GM12874 (cell line): ENCODE data around the gene SMARCB1.

Experiments
- TF ChIP-seq, protein P1 (sequence below): IDR thresholded peaks from 2 replicates; pipeline ENCODE4 v1.5.1; 2011; ENCODE audit warnings: low read depth, mild to moderate bottlenecking, control low read depth, low read length, moderate library complexity; ENCODE audit not compliant: insufficient read depth

Gene SMARCB1

GRCh38 chr22:23836281-23836680 is 49.5 kb downstream of the SMARCB1 start:
- TF ChIP-seq, protein P1, sequence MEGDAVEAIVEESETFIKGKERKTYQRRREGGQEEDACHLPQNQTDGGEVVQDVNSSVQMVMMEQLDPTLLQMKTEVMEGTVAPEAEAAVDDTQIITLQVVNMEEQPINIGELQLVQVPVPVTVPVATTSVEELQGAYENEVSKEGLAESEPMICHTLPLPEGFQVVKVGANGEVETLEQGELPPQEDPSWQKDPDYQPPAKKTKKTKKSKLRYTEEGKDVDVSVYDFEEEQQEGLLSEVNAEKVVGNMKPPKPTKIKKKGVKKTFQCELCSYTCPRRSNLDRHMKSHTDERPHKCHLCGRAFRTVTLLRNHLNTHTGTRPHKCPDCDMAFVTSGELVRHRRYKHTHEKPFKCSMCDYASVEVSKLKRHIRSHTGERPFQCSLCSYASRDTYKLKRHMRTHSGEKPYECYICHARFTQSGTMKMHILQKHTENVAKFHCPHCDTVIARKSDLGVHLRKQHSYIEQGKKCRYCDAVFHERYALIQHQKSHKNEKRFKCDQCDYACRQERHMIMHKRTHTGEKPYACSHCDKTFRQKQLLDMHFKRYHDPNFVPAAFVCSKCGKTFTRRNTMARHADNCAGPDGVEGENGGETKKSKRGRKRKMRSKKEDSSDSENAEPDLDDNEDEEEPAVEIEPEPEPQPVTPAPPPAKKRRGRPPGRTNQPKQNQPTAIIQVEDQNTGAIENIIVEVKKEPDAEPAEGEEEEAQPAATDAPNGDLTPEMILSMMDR, result no peak

DNA sequence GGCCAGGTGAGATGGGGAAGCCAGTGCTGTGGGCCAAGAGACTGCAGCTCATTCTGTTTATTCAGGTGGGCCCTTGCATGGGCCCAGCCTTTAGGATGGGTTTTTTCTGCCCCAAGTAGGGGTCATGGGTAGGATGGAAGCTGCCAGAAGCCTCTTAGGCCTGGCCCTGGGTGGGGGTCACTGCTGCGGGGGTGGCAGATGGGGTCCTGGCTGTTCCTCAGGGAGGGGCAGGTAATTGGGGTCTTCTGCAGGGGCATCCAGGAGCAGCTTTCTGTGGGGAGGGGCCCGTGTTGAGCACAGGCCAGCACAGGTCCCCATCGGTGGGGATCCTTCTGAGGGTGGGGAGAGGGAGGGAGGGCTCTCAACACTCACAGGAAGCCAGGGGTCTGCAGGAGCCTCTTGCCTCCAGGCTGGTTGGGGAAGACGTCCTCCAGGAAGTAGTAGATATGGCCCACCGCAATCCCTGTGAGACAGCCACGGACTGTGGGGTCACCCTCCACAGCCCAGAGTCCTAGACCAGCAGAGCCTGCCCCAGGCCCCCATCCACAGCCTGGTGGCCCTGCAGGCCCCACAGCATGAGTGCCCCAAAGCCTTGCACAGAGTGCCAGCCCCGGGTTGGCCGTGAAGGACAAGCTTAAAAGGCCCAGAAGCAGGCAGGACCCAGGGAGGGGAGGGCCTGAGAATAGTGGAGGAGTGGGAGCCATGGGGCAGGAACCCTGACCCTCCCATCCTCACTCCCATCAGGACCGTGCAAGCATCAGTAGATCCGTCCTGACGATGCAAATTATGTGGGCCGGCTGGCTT is 50.1 kb downstream of the SMARCB1 start:
- TF ChIP-seq, protein P1, result no peak

GRCh38 chr22:23837496-23837859 is 50.7 kb downstream of the SMARCB1 start:
- TF ChIP-seq, protein P1, result no peak

- TF ChIP-seq, protein P1, result no peak
Observed at GRCh38 chr22:23837911-23838680, 51.3 kb downstream of the SMARCB1 start.

DNA sequence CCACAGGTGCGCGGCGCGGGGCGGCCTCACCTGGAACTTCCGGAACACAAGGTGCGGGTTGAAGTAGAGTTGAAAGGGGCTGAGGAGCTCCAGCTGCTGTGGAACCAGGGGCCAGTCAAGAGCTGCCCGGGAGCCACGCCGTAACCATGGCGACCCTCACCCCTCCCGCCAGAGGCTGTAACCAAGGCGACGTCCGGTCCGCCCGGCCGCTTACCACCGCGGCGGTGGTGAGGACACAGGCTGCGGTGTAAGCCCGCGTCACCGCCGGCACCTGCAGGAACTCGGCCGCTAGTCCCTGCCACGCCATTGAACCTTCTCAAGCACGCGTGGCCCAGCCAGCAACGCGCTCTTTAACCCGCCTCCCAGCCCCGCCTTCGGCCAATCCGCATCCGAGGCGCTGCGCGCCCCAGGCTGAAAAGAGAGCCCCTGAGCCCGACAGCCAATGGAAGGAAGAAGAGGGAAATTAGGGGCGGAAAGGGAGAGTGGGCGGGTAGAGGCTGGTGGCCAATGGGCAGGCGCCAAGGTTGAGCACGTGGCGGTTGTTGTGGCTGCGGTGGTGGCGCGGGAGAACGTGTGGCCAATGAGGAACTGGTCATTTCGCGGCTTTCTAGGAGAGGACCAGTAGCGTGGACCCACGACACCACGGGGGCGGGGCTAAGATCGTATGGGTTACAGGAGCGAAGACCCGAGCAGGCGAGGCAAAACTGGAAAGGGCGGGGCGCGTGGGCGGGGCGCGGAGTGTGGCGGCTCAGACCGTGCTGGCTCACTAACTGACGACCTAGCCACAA is 52.1 kb downstream of the SMARCB1 start, which contains the start of gene DERL3:
Gene DERL3, minus strand, starts transcription at position 326 of the 788 bp plus-strand sequence. Its CDS starts 19 bp downstream, at position 307.
- TF ChIP-seq, protein P1, result no peak

- TF ChIP-seq, protein P1, result no peak
Observed at GRCh38 chr22:23840026-23840425, 53.3 kb downstream of the SMARCB1 start.

DNA sequence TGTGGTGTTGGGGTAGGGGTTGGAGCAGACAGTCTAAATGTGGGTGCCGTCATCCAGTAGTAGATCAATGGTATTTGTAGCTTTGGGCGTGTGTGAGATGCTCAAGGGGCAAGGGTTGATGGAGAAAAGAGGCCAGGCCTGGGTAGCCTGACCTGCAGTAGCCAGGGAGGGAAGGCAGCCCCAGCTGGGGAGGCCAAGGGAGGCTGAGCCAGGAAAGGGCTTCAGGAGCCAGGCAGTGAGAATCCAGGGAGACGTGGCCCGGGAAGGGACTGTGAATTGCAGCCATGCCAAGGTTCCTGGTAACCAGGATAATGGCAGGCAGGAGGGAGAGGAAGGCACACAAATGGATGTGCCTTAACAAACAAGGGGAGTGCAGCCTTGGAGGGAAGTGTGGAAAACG is 54.5 kb downstream of the SMARCB1 start:
- TF ChIP-seq, protein P1, result no peak
